Measurements from ENCODE around the gene ZNF789. TPM values are rescaled to one million over a fixed set of nuclear protein-coding genes. Genes with fewer than 3 reads are reported as not detected.

ZNF789 gene
- total and polyA plus RNA-seq, 2 of the 13 experiments (the other 11 are each of a cell fraction or from before 2014, with no cell fraction given), result 19.8 to 25.1 TPM

- peak; percentile 81; the same call in 1 of the 2 replicates for TF ChIP-seq HMGXB3 (CRISPR knock-in tag; IDR thresholded peaks at IDR 0.05; ENCODE audit: borderline replicate concordance)
- no peak for TF ChIP-seq DNMT3B (CRISPR knock-in tag; conservative IDR thresholded peaks at IDR 0.05)
- TF ChIP-seq ZNF777 (CRISPR knock-in tag; IDR thresholded peaks at IDR 0.05), result peak; percentile 54; the same call in 1 of the 2 replicates
- TF ChIP-seq HNF4G (IDR thresholded peaks at IDR 0.05; ENCODE audit: borderline replicate concordance, low read depth, low read length), result no peak; the same call in 1 of the 2 replicates
- no peak; the same call in 1 of the 2 replicates for TF ChIP-seq HNF4G (CRISPR knock-in tag; IDR thresholded peaks at IDR 0.05; ENCODE audit: borderline replicate concordance, low read depth)
- peak; percentile 78; the same call in 1 of the 2 replicates for TF ChIP-seq RELA (CRISPR knock-in tag; IDR thresholded peaks at IDR 0.05)
- no peak; the same call in 1 of the 2 replicates for TF ChIP-seq ZNF256 (CRISPR knock-in tag; conservative IDR thresholded peaks at IDR 0.05)
- no peak for TF ChIP-seq ZNF432 (CRISPR knock-in tag; IDR thresholded peaks at IDR 0.05; ENCODE audit: borderline replicate concordance)
- no peak for TF ChIP-seq ZNF382 (CRISPR knock-in tag; IDR thresholded peaks at IDR 0.05; ENCODE audit: borderline replicate concordance)
- peak; percentile 65 for TF ChIP-seq RXRB (CRISPR knock-in tag; IDR thresholded peaks at IDR 0.05; ENCODE audit: borderline replicate concordance)
- no peak for TF ChIP-seq MIER2 (CRISPR knock-in tag; IDR thresholded peaks at IDR 0.05)
- TF ChIP-seq MBD4 (IDR thresholded peaks at IDR 0.05; ENCODE audit: borderline replicate concordance, low read length), result no peak
- no peak for TF ChIP-seq ZNF513 (CRISPR knock-in tag; conservative IDR thresholded peaks at IDR 0.05)
- TF ChIP-seq ZXDC (CRISPR knock-in tag; IDR thresholded peaks at IDR 0.05), result no peak
- TF ChIP-seq CTCF (CRISPR knock-in tag; IDR thresholded peaks at IDR 0.05), result no peak; the same call in 1 of the 2 replicates
- TF ChIP-seq SIN3A (IDR thresholded peaks at IDR 0.05; ENCODE audit: borderline replicate concordance, low read depth, low read length), result peak; percentile 53; the same call in 1 of the 2 replicates
- peak; percentile 97 for TF ChIP-seq SRF (IDR thresholded peaks at IDR 0.05; ENCODE audit: low read depth, low read length)
- TF ChIP-seq ERF (CRISPR knock-in tag; IDR thresholded peaks at IDR 0.05), result peak; percentile 93
Observed at GRCh38 chr7:99438573-99439480, 33.9 kb upstream of the ZNF789 start, which contains the start of the genes CPSF4 and PTCD1 (continued).

Data from HepG2 (cell line).